H1 (cell line): ENCODE results near the gene ATE1. TPM values are rescaled to one million over a fixed set of nuclear protein-coding genes. Genes with fewer than 3 reads are reported as not detected.

ENCODE experiments used
- BRCA1 ChIP-seq: IDR thresholded peaks from 2 replicates; pipeline ENCODE4 v1.6.1; 2012; ENCODE audit warnings: low read depth, low read length, improper control_type of control experiment
- GTF2F1 ChIP-seq: IDR thresholded peaks from 2 replicates; pipeline ENCODE4 v1.6.1; 2012; ENCODE audit warnings: low read depth, low read length, improper control_type of control experiment, borderline replicate concordance
- polyA plus RNA-seq, 7 experiments: library from polyadenylated mRNA; depleted of rRNA in 3 of 7; stranded (reverse) in 5 of 7; unstranded in 2 of 7; fragments of >200 nt in 5 of 7; fragments of 200-250 nt in 2 of 7; gene quantifications; 1 replicate in 5 of 7; 2 replicates in 1 of 7; 4 replicates in 1 of 7; pipeline versions ENCODE4 v1.2.1 to v1.2.3, GENCODE V29; 2011 to 2013; ENCODE audit warnings: missing spikeins in 2 of 7, mixed read lengths in 2 of 7
- total RNA-seq: library from RNA; stranded (reverse); fragmentation: NEBNext Ultra II Directional; extraction: Animal tissue kit (Norgen Biotek cat#: 25700); gene quantifications from 2 replicates; pipeline ENCODE4 v1.2.1, GENCODE V29; 2021

The ATE1 gene
- total and polyA plus RNA-seq, 2 of the 8 experiments (the other 6 are each of a cell fraction or from before 2014, with no cell fraction given) = 8.8 to 26.9 TPM

GRCh38 chr10:121862042-121862441, 65.8 kb downstream of the ATE1 start (continued):
- TF ChIP-seq BRCA1 (no peak), GTF2F1 (no peak)
